ENCODE data around the gene SLCO6A1.
A peak's percentile ranks its signal among the peaks of the same experiment; 100 is the strongest.

Gene SLCO6A1

GRCh38 chr5:102537011-102537410, 38.2 kb upstream of the SLCO6A1 start:
- no peak overlapping the region for H3K27ac ChIP-seq
- no peak for TF ChIP-seq CTCF (conservative IDR thresholded peaks at IDR 0.05)

- peak; percentile 66 for TF ChIP-seq CTCF (conservative IDR thresholded peaks at IDR 0.05)
- H3K27ac ChIP-seq, result no peak overlapping the region
These were observed 37.6 kb upstream of the SLCO6A1 start for GRCh38 chr5:102536323-102536928.

- no peak overlapping the region for H3K27ac ChIP-seq
- TF ChIP-seq CTCF (conservative IDR thresholded peaks at IDR 0.05), result no peak
These were observed 33.3 kb upstream of the SLCO6A1 start for GRCh38 chr5:102532123-102532522.

GRCh38 chr5:102531506-102531905, 32.7 kb upstream of the SLCO6A1 start:
- no peak for TF ChIP-seq CTCF (conservative IDR thresholded peaks at IDR 0.05)
- H3K27ac ChIP-seq, result no peak overlapping the region

GRCh38 chr5:102529447-102529846, 30.6 kb upstream of the SLCO6A1 start:
- H3K27ac ChIP-seq, result no peak overlapping the region
- no peak for TF ChIP-seq CTCF (conservative IDR thresholded peaks at IDR 0.05)

GRCh38 chr5:102529031-102529430, 30.2 kb upstream of the SLCO6A1 start:
- no peak overlapping the region for H3K27ac ChIP-seq
- no peak for TF ChIP-seq CTCF (conservative IDR thresholded peaks at IDR 0.05)

GRCh38 chr5:102528600-102528999, 29.8 kb upstream of the SLCO6A1 start:
- H3K27ac ChIP-seq, result no peak overlapping the region
- no peak for TF ChIP-seq CTCF (conservative IDR thresholded peaks at IDR 0.05)

Data from VCaP (cell line).